ENCODE results near the gene BEND3. TPM values are rescaled to one million over a fixed set of nuclear protein-coding genes. Genes with fewer than 3 reads are reported as not detected.
A peak's percentile ranks its signal among the peaks of the same experiment; 100 is the strongest.

BEND3 gene
- total and polyA plus RNA-seq, 2 experiments from 2014 or later: 9.2 to 33.7 TPM

GRCh38 chr6:107101686-107102413, 13.5 kb downstream of the BEND3 start:
- H3K27me3 Mint-ChIP-seq (ENCODE audit: insufficient read depth, low read depth, poor library complexity): peaks cover 8% of the 10 kb centered on the region
- H3K27me3 ChIP-seq (ENCODE audit: insufficient read depth): no peaks in the 10 kb centered on the region
- H4K20me1 ChIP-seq (replicated peaks; ENCODE audit: insufficient read depth): no peaks in the 10 kb centered on the region
- H3K9me3 Mint-ChIP-seq: no peaks in the 10 kb centered on the region
- 0 out of 3 replicates have a peak, but pooled peaks have one; percentile 7 for ATAC-seq
- H3K4me1 Mint-ChIP-seq: peaks cover 44% of the 10 kb centered on the region
- no peak overlapping the region for H3K4me3 ChIP-seq
- peaks cover 44% of the 10 kb centered on the region for H3K4me1 ChIP-seq (ENCODE audit: insufficient read depth)
- H3K36me3 ChIP-seq (ENCODE audit: insufficient read depth): peaks cover 13% of the 10 kb centered on the region; the same call in 1 of the 2 replicates
- 0 out of 2 replicates have a peak, but pooled peaks cover 8% of the 10 kb centered on the region for H3F3A ChIP-seq (replicated peaks; ENCODE audit: low read depth)
- H2AFZ ChIP-seq: no peak overlapping the region
- 0 out of 2 replicates have a peak, but pooled peaks cover 4% of the 10 kb centered on the region for H3K9me2 ChIP-seq (ENCODE audit: insufficient read depth)
- peak overlapping the region; percentile 89 for H3K27ac ChIP-seq (ENCODE audit: low read depth)
- H3K27ac Mint-ChIP-seq: peak overlapping the region; percentile 1; the same call in 1 of the 2 replicates
- H3K4me2 ChIP-seq: no peak overlapping the region
- peaks cover 61% of the 10 kb centered on the region for H3K79me2 ChIP-seq (replicated peaks; ENCODE audit: insufficient read depth)
- H3K4me3 Mint-ChIP-seq: no peak overlapping the region; the same call in 2 of the 3 replicates
- no peak for TF ChIP-seq STAT1 (IDR thresholded peaks at IDR 0.05; ENCODE audit: unreplicated experiment)
- TF ChIP-seq CTCF (conservative IDR thresholded peaks at IDR 0.05; ENCODE audit: low read depth in 2 of 2): no peak
- TF ChIP-seq POLR2AphosphoS5 (IDR thresholded peaks at IDR 0.05; ENCODE audit: low read depth): no peak
- no peak for TF ChIP-seq EZH2 (IDR thresholded peaks at IDR 0.05; ENCODE audit: low read depth, unreplicated experiment)
- no peak for TF ChIP-seq REST (IDR thresholded peaks at IDR 0.05; ENCODE audit: unreplicated experiment)
- TF ChIP-seq ZNF331 (CRISPR knock-in tag; IDR thresholded peaks at IDR 0.05; ENCODE audit: low read depth): no peak
- no peak for TF ChIP-seq JUNB (IDR thresholded peaks at IDR 0.05; ENCODE audit: unreplicated experiment)
- no peak for TF ChIP-seq EZH2phosphoT487 (IDR thresholded peaks at IDR 0.05; ENCODE audit: unreplicated experiment)
- TF ChIP-seq CREB1 (CRISPR knock-in tag; IDR thresholded peaks at IDR 0.05; ENCODE audit: low read depth): no peak
- no peak for TF ChIP-seq ZNF114 (CRISPR knock-in tag; IDR thresholded peaks at IDR 0.05)
- TF ChIP-seq ETS1 (IDR thresholded peaks at IDR 0.05): no peak
- TF ChIP-seq NANOG (IDR thresholded peaks at IDR 0.05; ENCODE audit: borderline replicate concordance): no peak
- TF ChIP-seq ZNF462 (CRISPR knock-in tag; IDR thresholded peaks at IDR 0.05): no peak
- H3K36me3 Mint-ChIP-seq (ENCODE audit: low read depth): peaks cover 35% of the 10 kb centered on the region; the same call in 2 of the 3 replicates
- DNase-seq (ENCODE audit: low spot score): no peak

All from GM23338 (cell line).